GM19395 (cell line): ENCODE data around the gene TDRD9.

Experiments used
- ATAC-seq: cut with Tn5 transposase; IDR thresholded peaks from one replicate; pipeline ENCODE4 v1.9.1; 2021; ENCODE audit warnings: mild to moderate bottlenecking, moderate library complexity; ENCODE audit not compliant: unreplicated experiment

The TDRD9 gene

GRCh38 chr14:104020471-104020870 is 92.2 kb downstream of the TDRD9 start:
- no peak for ATAC-seq

- no peak for ATAC-seq
Observed at GRCh38 chr14:104023325-104024055, 95.2 kb downstream of the TDRD9 start.

- no peak for ATAC-seq
Observed at GRCh38 chr14:104025534-104025933, 97.3 kb downstream of the TDRD9 start.

GRCh38 chr14:104026024-104026423 is 97.8 kb downstream of the TDRD9 start:
- ATAC-seq: no peak

- no peak for ATAC-seq
Observed at GRCh38 chr14:104030958-104031357, 102.7 kb downstream of the TDRD9 start.

- ATAC-seq: no peak
Observed at GRCh38 chr14:104031384-104031783, 103.1 kb downstream of the TDRD9 start.

GRCh38 chr14:104034976-104035699 is 106.9 kb downstream of the TDRD9 start:
- no peak for ATAC-seq

- no peak for ATAC-seq
Observed at GRCh38 chr14:104036212-104036611, 108.0 kb downstream of the TDRD9 start.

- no peak for ATAC-seq
Observed at GRCh38 chr14:104037074-104037473, 108.8 kb downstream of the TDRD9 start.

- no peak for ATAC-seq
Observed at GRCh38 chr14:104037903-104038302, 109.6 kb downstream of the TDRD9 start.

GRCh38 chr14:104039214-104039613 is 111.0 kb downstream of the TDRD9 start:
- no peak for ATAC-seq

- no peak for ATAC-seq
Observed at GRCh38 chr14:104040539-104040938, 112.3 kb downstream of the TDRD9 start.

GRCh38 chr14:104041430-104042104 is 113.3 kb downstream of the TDRD9 start:
- no peak for ATAC-seq

- ATAC-seq: no peak
Observed at GRCh38 chr14:104044016-104044415, 115.8 kb downstream of the TDRD9 start.

- no peak for ATAC-seq
Observed at GRCh38 chr14:104047761-104048160, 119.5 kb downstream of the TDRD9 start.

GRCh38 chr14:104048758-104049507 is 120.7 kb downstream of the TDRD9 start:
- no peak for ATAC-seq

- no peak for ATAC-seq
Observed at GRCh38 chr14:104049576-104050240, 121.5 kb downstream of the TDRD9 start.

GRCh38 chr14:104051092-104051813 is 123.0 kb downstream of the TDRD9 start:
- ATAC-seq: no peak

- ATAC-seq: no peak
Observed at GRCh38 chr14:104054222-104054905, 126.1 kb downstream of the TDRD9 start.
